ENCODE results near the gene CNN2. TPM values are rescaled to one million over a fixed set of nuclear protein-coding genes. Genes with fewer than 3 reads are reported as not detected.

Gene CNN2
- total RNA-seq, 2 donors from 2014 or later, result 82.9 to 101 TPM

DNA sequence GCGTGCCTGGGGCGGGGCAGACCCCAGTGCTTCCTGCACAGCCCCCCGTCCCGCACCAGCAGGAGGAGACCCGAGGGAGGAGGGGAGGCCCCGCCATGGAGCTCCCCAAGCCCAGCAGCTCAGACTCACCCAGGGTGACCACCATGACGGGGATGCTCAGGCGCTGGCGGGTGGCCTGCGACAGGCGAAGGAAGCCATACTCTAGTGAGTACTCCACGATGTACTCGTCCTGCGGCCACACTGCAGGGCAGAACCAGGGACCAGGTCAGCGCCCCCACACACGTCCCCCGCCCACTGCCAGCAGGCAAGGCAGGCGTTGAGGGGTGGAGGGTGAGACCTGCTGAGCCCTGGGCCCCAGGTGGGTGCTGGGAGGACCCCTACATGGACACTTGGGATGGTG lies 14.1 kb upstream of the CNN2 start:
- 89% methylated on average over 11 of the region's 18 CpGs for WGBS

GRCh38 chr19:1013218-1013617 lies 13.2 kb upstream of the CNN2 start:
- peaks cover 6 to 23% of the 10 kb centered on the region in 2 donors for H3K36me3 ChIP-seq
- WGBS, result 92% methylated on average over 10 of the region's 10 CpGs
- H3K27me3 ChIP-seq (replicated peaks; ENCODE audit: insufficient read depth), result no peaks in the 10 kb centered on the region
- TF ChIP-seq POLR2AphosphoS5 (IDR thresholded peaks at IDR 0.05) (no peak), POLR2A (IDR thresholded peaks at IDR 0.05) (no peak)
- TF ChIP-seq, protein P1, sequence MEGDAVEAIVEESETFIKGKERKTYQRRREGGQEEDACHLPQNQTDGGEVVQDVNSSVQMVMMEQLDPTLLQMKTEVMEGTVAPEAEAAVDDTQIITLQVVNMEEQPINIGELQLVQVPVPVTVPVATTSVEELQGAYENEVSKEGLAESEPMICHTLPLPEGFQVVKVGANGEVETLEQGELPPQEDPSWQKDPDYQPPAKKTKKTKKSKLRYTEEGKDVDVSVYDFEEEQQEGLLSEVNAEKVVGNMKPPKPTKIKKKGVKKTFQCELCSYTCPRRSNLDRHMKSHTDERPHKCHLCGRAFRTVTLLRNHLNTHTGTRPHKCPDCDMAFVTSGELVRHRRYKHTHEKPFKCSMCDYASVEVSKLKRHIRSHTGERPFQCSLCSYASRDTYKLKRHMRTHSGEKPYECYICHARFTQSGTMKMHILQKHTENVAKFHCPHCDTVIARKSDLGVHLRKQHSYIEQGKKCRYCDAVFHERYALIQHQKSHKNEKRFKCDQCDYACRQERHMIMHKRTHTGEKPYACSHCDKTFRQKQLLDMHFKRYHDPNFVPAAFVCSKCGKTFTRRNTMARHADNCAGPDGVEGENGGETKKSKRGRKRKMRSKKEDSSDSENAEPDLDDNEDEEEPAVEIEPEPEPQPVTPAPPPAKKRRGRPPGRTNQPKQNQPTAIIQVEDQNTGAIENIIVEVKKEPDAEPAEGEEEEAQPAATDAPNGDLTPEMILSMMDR (IDR thresholded peaks at IDR 0.05), result no peak
- no peak for DNase-seq (ENCODE audit: low spot score)
- H3K4me1 ChIP-seq (replicated peaks), result peaks cover 28% of the 10 kb centered on the region
- H3K27ac ChIP-seq, result no peak overlapping the region
- intact Hi-C loops (cut with DNase I), result no loop called here
- no peak overlapping the region for H3K4me3 ChIP-seq
- H3K9me3 ChIP-seq, result no peaks in the 10 kb centered on the region

More for the DNA sequence above, 14.1 kb upstream of the CNN2 start:
- H3K27me3 ChIP-seq (replicated peaks; ENCODE audit: insufficient read depth), result no peaks in the 10 kb centered on the region
- no peak overlapping the region for H3K4me3 ChIP-seq
- H3K36me3 ChIP-seq, result peaks cover 6 to 23% of the 10 kb centered on the region in 2 donors
- no peak for DNase-seq (ENCODE audit: low spot score)
- no peak overlapping the region for H3K27ac ChIP-seq
- H3K4me1 ChIP-seq (replicated peaks), result peaks cover 19% of the 10 kb centered on the region
- TF ChIP-seq POLR2AphosphoS5 (IDR thresholded peaks at IDR 0.05), result no peak
- TF ChIP-seq POLR2A (IDR thresholded peaks at IDR 0.05), result no peak
- TF ChIP-seq, protein P1 (IDR thresholded peaks at IDR 0.05), result no peak
- H3K9me3 ChIP-seq, result no peaks in the 10 kb centered on the region
- intact Hi-C loops (cut with DNase I), result no loop called here

GRCh38 chr19:1014161-1015060 lies 12.0 kb upstream of the CNN2 start:
- H3K4me1 ChIP-seq (replicated peaks), result peaks cover 36% of the 10 kb centered on the region
- WGBS, result 89% methylated on average over 49 of the region's 49 CpGs

DNA sequence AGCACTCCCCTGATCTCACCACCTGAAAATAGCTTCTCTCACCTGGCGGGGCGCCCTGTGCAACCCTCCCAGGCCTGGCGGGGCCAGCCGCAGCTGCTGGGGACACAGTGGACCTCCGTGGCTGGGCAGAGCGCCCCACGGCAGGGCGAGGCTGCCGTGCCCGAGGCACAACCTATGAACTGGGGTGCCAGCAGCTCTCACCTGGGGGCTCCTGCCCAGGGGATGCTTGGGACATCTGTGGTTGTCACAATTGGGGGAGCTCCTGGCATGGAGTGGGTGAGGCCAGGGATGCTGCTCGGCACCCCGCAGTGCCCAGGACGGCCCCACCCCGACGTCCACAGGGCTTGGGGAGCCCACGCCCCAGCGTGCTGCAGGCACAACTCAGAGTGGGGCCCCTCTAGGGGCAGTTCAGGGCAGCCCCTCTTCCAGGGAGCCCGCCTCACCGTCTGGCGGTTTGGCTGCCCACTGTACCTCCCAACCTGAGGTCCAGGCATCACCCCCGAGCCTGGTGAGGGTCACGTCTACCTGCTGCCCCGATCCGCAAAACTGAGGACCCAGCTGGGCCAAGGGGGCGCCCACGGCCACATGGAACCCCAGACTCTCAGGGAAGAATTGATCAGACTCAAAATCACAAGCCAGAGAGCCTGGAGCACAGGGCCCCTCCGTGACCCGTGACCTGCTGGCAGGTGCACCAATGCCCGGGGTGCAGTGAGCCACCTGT lies 11.2 kb upstream of the CNN2 start:
- no peaks in the 10 kb centered on the region for H3K9me3 ChIP-seq
- TF ChIP-seq POLR2AphosphoS5 (IDR thresholded peaks at IDR 0.05), result no peak
- TF ChIP-seq, protein P1 (IDR thresholded peaks at IDR 0.05), result no peak
- TF ChIP-seq POLR2A (IDR thresholded peaks at IDR 0.05), result no peak
- WGBS, result 78% methylated on average over 22 of the region's 29 CpGs
- H3K27ac ChIP-seq, result no peak overlapping the region
- H3K4me1 ChIP-seq (replicated peaks), result peaks cover 40% of the 10 kb centered on the region
- H3K27me3 ChIP-seq (replicated peaks; ENCODE audit: insufficient read depth), result no peaks in the 10 kb centered on the region
- intact Hi-C loops (cut with DNase I), result no loop called here
- no peak overlapping the region for H3K4me3 ChIP-seq
- DNase-seq (ENCODE audit: low spot score), result no peak
- H3K36me3 ChIP-seq, result peaks cover 6 to 21% of the 10 kb centered on the region in 2 donors

More at GRCh38 chr19:1014161-1015060, 12.0 kb upstream of the CNN2 start:
- intact Hi-C loops (cut with DNase I), result no loop called here
- no peaks in the 10 kb centered on the region for H3K9me3 ChIP-seq
- no peak overlapping the region for H3K27ac ChIP-seq
- DNase-seq (ENCODE audit: low spot score), result no peak
- TF ChIP-seq POLR2A (IDR thresholded peaks at IDR 0.05), result no peak
- TF ChIP-seq, protein P1 (IDR thresholded peaks at IDR 0.05), result no peak
- no peak for TF ChIP-seq POLR2AphosphoS5 (IDR thresholded peaks at IDR 0.05)
- peaks cover 6 to 23% of the 10 kb centered on the region in 2 donors for H3K36me3 ChIP-seq
- no peaks in the 10 kb centered on the region for H3K27me3 ChIP-seq (replicated peaks; ENCODE audit: insufficient read depth)
- H3K4me3 ChIP-seq, result no peak overlapping the region
